HepG2 (cell line): Measurements from ENCODE around the gene YIPF5. TPM values are rescaled to one million over a fixed set of nuclear protein-coding genes. Genes with fewer than 3 reads are reported as not detected.

ENCODE experiments used
- EZH2 ChIP-seq: conservative IDR thresholded peaks from 2 replicates; pipeline ENCODE4 v1.6.1; 2012; ENCODE audit warnings: mild to moderate bottlenecking, low read depth, low read length, moderate library complexity
- MXD3 ChIP-seq: IDR thresholded peaks from 2 replicates; pipeline ENCODE4 v1.6.1; 2016; ENCODE audit warnings: mild to moderate bottlenecking, missing biosample characterization, missing genetic modification reagents
- RERE ChIP-seq: IDR thresholded peaks from 2 replicates; pipeline ENCODE4 v1.6.1; 2016; ENCODE audit warnings: low read depth, missing genetic modification reagents, missing compliant biosample characterization
- STAG1 ChIP-seq: sonication (generic); formaldehyde crosslinking; IDR thresholded peaks from 2 replicates; pipeline ENCODE4 v1.4.0; 2020; ENCODE audit warnings: missing genetic modification reagents
- TGIF2 ChIP-seq: IDR thresholded peaks from 2 replicates; pipeline ENCODE4 v1.6.1; 2016; ENCODE audit warnings: control low read depth, missing compliant biosample characterization
- ZBTB46 ChIP-seq: sonication (generic); formaldehyde crosslinking; IDR thresholded peaks from 2 replicates; pipeline ENCODE4 v1.4.0; 2020; ENCODE audit warnings: mild to moderate bottlenecking, missing genetic modification reagents, borderline replicate concordance
- ZBTB7B ChIP-seq: sonication (generic); formaldehyde crosslinking; IDR thresholded peaks from 2 replicates; pipeline ENCODE4 v1.4.0; 2020; ENCODE audit warnings: missing genetic modification reagents
- ZNF318 ChIP-seq: sonication (generic); formaldehyde crosslinking; IDR thresholded peaks from 2 replicates; pipeline ENCODE4 v1.4.0; 2020; ENCODE audit warnings: mild to moderate bottlenecking, missing genetic modification reagents
- ZNF414 ChIP-seq: sonication (generic); formaldehyde crosslinking; IDR thresholded peaks from 2 replicates; pipeline ENCODE4 v1.5.0; 2020; ENCODE audit warnings: missing genetic modification reagents
- ZNF703 ChIP-seq: sonication (generic); formaldehyde crosslinking; IDR thresholded peaks from 2 replicates; pipeline ENCODE4 v1.5.1; 2020; ENCODE audit warnings: missing genetic modification reagents, mild to moderate bottlenecking, moderate library complexity, borderline replicate concordance
- ZNF781 ChIP-seq: sonication (generic); formaldehyde crosslinking; IDR thresholded peaks from 2 replicates; pipeline ENCODE4 v1.5.1; 2020; ENCODE audit warnings: borderline replicate concordance, mild to moderate bottlenecking, missing genetic modification reagents; ENCODE audit errors: not compliant biosample characterization
- polyA plus RNA-seq, 8 experiments: library from polyadenylated mRNA; depleted of rRNA in 3 of 8; stranded (reverse) in 7 of 8; unstranded in 1 of 8; fragments of >200 nt; fragmentation: Illumina TruSeq in 4 of 8; extraction: Trizol in 4 of 8; gene quantifications; 2 replicates each; pipeline versions ENCODE4 v1.2.1 to v1.2.3, GENCODE V29; 2011 to 2016; ENCODE audit warnings: low read depth in 4 of 8, missing spikeins in 1 of 8, mixed read lengths in 1 of 8; ENCODE audit not compliant: insufficient read depth in 1 of 8
- total RNA-seq, 5 experiments: library from RNA; depleted of rRNA; stranded (reverse); fragments of >200 nt; fragmentation: Illumina TruSeq; extraction: Trizol; gene quantifications; 2 replicates each; pipeline ENCODE4 v1.2.3, GENCODE V29; 2016; ENCODE audit warnings: low read depth in 1 of 5

Gene YIPF5
- total and polyA plus RNA-seq, 2 of the 13 experiments (the other 11 are each of a cell fraction or from before 2014, with no cell fraction given): 61.4 to 73.6 TPM

GRCh38 chr5:144170276-144171024 lies at the start of gene YIPF5, which contains the start of gene KCTD16 (continued):
- TF ChIP-seq RERE (no peak), ZBTB7B (CRISPR knock-in tag) (0 out of 2 replicates have a peak, but pooled peaks have one; percentile 42), ZNF318 (CRISPR knock-in tag) (0 out of 2 replicates have a peak, but pooled peaks have one; percentile 51), STAG1 (CRISPR knock-in tag) (no peak), ZNF414 (CRISPR knock-in tag) (no peak), EZH2 (no peak), ZBTB46 (CRISPR knock-in tag) (no peak), TGIF2 (CRISPR knock-in tag) (no peak), MXD3 (CRISPR knock-in tag) (0 out of 2 replicates have a peak, but pooled peaks have one; percentile 56), ZNF703 (CRISPR knock-in tag) (no peak), ZNF781 (CRISPR knock-in tag) (no peak)
